Middle frontal gyrus (tissue), 1 donor: ENCODE data around the gene CFAP97D2.
"Not testable (repeated sequence)": the region's sequence is repeated elsewhere in the genome, so short reads cannot be mapped to it uniquely, and the experiment has no call there.

Experiments used
- DNase-seq: peaks from one replicate; pipeline ENCODE4 v3.0.0-alpha.2; 2015; ENCODE audit warnings: low spot score; ENCODE audit errors: extremely low spot score

The CFAP97D2 gene

GRCh38 chr13:114198556-114198955, 19.5 kb downstream of the CFAP97D2 start:
- no peak for DNase-seq

DNA sequence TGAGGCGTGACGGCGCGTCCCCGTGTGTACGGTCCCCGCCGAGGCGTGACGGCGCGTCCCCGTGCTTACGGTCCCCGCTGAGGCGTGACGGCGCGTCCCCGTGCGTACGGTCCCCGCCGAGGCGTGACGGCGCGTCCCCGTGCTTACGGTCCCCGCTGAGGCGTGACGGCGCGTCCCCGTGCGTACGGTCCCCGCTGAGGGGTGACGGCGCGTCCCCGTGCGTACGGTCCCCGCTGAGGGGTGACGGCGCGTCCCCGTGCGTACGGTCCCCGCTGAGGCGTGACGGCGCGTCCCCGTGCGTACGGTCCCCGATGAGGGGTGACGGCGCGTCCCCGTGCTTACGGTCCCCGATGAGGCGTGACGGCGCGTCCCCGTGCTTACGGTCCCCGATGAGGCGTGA, 20.5 kb downstream of the CFAP97D2 start:
- DNase-seq: not testable (repeated sequence)

GRCh38 chr13:114199954-114200353, 20.9 kb downstream of the CFAP97D2 start:
- DNase-seq: no peak

GRCh38 chr13:114200399-114200911, 21.4 kb downstream of the CFAP97D2 start:
- DNase-seq: no peak

DNA sequence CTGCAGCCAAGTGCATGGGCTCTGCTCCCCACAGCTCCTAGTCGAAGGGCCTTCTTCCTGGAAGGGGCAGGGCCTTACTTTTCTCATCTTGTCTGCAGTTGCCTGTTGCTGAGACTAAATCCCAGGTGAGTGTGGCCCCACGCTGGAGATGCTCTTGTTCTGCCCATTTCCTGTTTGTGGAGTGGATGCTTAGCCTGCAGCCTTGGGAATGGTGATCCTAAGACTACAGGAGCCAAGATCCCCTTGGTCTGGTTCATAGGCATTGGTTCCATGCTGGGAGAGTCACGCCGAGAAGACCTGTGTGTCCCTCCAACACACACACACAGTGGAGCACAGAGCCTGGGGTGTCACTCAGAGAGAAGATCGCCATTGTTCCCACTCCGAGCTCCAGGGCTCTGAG, 23.5 kb downstream of the CFAP97D2 start:
- no peak for DNase-seq

DNA sequence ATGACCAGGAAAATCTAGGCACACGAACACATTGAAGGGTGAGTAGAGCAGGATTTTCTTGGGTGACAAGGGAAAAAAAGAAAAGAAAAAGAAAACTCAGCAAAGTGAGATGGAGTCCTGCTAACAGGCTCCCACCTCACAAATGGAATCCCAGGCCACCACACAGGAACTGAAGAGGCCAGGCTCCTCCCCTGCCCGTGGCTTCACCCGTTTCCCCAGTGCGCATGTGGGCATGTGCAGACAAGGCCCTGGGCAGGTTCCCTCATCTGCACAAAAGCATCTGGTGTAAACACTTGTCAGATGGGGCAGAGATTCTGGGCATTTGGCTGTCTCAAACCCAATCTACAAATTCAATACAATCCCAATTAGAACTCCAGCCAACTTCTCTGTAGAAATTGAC, 24.5 kb downstream of the CFAP97D2 start:
- DNase-seq: no peak

GRCh38 chr13:114204894-114205293, 25.8 kb downstream of the CFAP97D2 start:
- DNase-seq: no peak

- DNase-seq: no peak
Observed at GRCh38 chr13:114208134-114208533, 29.1 kb downstream of the CFAP97D2 start.

DNA sequence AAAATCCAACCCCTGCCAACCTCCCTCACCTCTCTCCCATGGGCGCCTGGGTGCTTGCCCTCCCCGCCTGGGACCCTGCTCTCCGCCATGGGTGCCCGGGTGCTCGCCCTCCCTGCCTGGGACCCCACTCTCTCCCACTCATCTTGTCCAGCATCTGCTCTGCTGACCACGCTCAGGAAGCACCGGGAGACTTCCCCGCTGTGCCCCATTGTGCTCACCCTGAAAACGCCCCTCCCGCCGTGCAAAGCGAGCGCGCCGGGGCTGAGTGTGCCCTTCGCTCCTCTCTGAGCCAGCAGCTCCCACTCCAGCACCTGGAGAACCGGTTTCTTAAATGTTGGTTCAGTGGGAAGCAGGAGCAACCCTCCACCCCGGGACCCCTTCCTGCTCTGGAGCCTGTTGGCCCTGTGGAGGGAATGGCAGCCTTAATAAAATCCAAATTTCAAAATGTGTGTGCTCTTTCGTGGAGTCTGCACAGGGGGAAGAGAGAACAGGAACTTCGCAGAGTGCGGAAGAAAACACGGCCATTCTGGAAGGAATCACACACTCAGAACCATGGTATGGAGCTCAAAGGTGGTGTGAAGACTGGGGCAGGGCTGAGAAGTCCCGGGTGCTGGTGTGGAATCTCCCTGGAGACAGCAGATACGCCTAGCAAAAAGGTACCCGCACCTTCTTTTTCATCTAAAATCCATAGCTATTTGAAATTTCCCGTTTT, 32.5 kb downstream of the CFAP97D2 start:
- DNase-seq: no peak

GRCh38 chr13:114212158-114212495, 33.1 kb downstream of the CFAP97D2 start:
- DNase-seq: no peak

DNA sequence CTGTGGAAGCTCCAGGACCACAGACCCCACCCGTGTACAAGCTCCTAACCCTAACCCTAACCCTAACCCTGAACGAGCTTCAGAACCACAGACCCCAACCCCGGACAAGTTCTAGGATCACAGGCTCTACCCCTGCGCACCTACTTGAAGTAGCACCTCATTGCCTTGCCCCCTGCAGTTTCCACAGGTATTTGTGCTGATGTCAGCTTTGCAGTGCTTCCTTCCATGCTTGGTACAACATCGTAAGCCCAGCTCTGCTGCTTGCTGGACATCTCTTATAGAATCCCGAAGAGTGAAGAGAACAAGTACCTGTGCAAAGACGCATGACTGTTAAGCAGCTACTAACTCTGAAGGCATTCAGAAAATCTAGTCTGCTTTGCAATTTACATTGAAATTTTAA, 34.9 kb downstream of the CFAP97D2 start:
- DNase-seq: no peak

DNA sequence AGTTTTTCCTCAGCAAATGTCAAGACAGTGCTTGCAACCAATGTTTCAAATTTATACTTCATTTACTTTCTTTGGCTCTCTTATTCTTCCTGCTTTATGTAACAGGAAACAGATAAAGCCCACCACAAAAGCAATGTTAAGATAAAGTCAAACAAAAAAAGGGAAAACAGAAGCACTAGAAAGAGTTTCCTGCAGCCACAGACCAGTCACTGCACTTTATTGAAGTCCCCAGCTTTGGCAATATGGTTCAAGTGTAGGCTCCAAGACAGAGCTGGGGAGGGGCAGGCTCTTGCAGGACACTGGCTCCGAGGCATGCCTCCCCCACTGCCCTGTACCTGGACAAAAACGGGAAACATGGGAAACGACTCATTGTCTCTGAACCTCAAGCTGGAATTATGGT, 40.3 kb downstream of the CFAP97D2 start:
- DNase-seq: no peak

- DNase-seq: no peak
Observed at GRCh38 chr13:114222461-114222968, 43.5 kb downstream of the CFAP97D2 start.

GRCh38 chr13:114224201-114224600, 45.1 kb downstream of the CFAP97D2 start:
- no peak for DNase-seq

- DNase-seq: no peak
Observed at GRCh38 chr13:114225610-114226009, 46.6 kb downstream of the CFAP97D2 start.

DNA sequence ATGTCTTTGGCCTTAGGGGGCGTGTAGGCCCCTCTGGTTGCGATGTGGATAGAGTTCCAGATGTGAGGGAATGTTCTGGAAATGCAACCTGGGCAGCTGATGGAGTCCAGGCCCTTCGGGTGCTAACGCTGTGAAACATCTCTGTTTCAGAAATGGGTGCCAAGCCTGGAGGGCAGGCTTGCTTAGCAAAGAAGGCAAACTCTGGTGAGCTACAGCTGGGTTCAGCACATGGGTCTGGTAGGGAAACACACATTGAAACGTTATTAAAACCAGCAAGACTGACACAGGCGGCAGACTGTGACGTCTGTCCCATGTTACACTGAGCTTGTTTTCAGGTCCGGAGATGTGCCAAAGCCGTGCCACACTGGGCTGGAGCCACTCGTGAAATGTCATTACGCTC, 47.0 kb downstream of the CFAP97D2 start:
- DNase-seq: no peak

- peak; percentile 63 for DNase-seq
Observed at GRCh38 chr13:114226699-114227323, 47.8 kb downstream of the CFAP97D2 start.

- no peak for DNase-seq
Observed at GRCh38 chr13:114227528-114227927, 48.5 kb downstream of the CFAP97D2 start.

DNA sequence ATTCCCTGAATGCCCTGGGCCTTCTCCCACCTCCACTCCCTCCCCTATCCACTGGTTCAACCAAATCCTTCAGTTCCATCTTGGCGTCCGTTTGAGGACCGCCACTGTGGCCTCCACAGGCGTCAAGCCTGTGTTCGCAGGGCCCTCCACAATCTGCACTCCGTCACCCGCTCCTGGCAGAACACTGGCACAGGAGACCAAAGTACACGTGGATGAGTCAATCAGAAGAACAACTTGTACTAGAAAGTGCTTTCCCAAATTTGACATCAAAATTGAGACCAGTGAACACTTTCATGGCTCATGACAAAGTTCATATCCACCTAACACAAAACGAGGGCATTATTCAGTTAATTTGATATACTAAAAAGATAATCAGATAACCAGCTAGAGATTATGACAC, 49.1 kb downstream of the CFAP97D2 start:
- DNase-seq: no peak

DNA sequence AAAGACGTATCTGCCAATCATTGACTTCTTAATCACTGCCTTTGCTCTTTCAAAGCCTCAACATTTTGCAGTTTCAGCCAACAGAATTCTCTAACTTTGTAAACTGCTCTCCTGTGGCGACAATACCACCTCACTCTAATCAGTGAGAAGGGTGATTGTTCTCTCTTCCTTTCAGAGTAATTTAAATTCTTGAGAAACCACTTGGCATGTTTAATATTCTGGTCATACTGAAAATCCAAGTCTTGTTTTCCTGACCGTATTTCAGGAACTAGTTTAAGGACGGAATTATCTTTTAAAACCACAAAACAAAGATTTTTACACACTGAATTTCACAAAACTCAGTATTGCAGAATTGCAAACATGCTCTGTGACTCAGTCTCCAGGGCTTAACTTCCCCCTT, 50.4 kb downstream of the CFAP97D2 start:
- DNase-seq: no peak

DNA sequence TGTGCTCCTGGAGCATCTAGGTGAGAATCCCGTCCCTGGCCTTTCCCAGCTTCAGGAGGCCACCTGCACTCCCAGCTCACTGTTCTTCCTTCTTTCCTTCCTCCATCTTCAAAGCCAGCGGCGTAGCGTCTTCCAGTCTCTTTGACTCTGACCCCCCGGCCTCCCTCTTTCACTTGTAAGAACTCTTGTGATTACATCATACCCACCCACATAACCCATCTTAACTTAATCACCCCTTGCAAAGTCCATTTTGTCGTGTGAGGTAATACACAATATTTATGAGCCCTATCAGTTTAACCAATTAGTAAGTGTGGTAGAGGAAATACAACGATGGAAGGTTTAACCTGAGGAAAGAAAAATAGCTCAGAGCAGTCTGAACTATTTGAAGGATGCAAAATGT, 51.1 kb downstream of the CFAP97D2 start:
- no peak for DNase-seq

- DNase-seq: no peak
Observed at GRCh38 chr13:114230575-114230974, 51.5 kb downstream of the CFAP97D2 start.

DNA sequence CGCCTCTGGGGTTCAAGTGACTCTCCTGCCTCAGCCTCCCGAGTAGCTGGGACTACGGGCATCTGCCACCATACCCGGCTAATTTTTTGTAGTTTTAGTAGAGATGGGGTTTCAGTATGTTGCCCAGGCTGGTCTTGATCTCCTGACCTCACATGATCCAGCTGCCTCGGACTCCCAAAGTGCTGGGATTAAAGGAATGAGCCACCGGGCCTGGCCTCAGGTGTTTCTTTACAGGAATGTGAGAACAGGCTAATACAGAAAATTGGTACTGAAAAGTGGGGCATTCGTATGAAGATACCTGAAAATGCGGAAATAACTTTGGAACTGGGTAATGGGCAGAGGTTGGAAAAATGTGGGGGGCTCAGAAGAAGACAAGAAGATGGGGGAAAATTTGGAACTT, 52.8 kb downstream of the CFAP97D2 start:
- no peak for DNase-seq
